OCI-LY1 (cell line): ENCODE measurements around the gene ATP8B3.

Experiments
- H2AFZ ChIP-seq: fragments of 200-600 bp; sonication (generic), shearing (Covaris generic); 2 replicates; pipeline ENCODE4 v1.6.0; 2014; ENCODE audit warnings: antibody characterized with exemption, mild to moderate bottlenecking, low read length
- H3F3A ChIP-seq: fragments of 200-600 bp; sonication (generic), shearing (Covaris generic); 2 replicates; pipeline ENCODE4 v1.6.0; 2014; ENCODE audit warnings: mild to moderate bottlenecking, antibody characterized with exemption, low read length, moderate library complexity; ENCODE audit not compliant: insufficient read depth
- H3K27ac ChIP-seq: fragments of 200-600 bp; sonication (generic); 2 replicates; pipeline ENCODE4 v1.5.1; 2014; ENCODE audit warnings: low read length, mixed run types, mild to moderate bottlenecking, low read depth; ENCODE audit not compliant: poor library complexity, severe bottlenecking
- H3K27me3 ChIP-seq: fragments of 200-600 bp; sonication (generic); 2 replicates; pipeline ENCODE4 v1.6.0; 2014; ENCODE audit warnings: antibody characterized with exemption, mild to moderate bottlenecking, low read length, moderate library complexity; ENCODE audit not compliant: insufficient read depth
- H3K36me3 ChIP-seq: fragments of 200-600 bp; sonication (generic); 2 replicates; pipeline ENCODE4 v1.6.1; 2014; ENCODE audit warnings: mild to moderate bottlenecking, antibody characterized with exemption, low read length, moderate library complexity, mixed read lengths; ENCODE audit not compliant: insufficient read depth
- H3K4me1 ChIP-seq: fragments of 200-600 bp; sonication (generic); 2 replicates; pipeline ENCODE4 v1.5.1; 2014; ENCODE audit warnings: mild to moderate bottlenecking, low read length, moderate library complexity; ENCODE audit not compliant: insufficient read depth, severe bottlenecking
- H3K4me2 ChIP-seq: fragments of 200-600 bp; sonication (generic), shearing (Covaris generic); 2 replicates; pipeline ENCODE4 v1.6.1; 2014; ENCODE audit warnings: low read length
- H3K4me3 ChIP-seq: fragments of 200-600 bp; sonication (generic); 2 replicates; pipeline ENCODE4 v1.5.1; 2014; ENCODE audit warnings: low read length, low read depth, mild to moderate bottlenecking, mixed read lengths; ENCODE audit not compliant: poor library complexity, severe bottlenecking
- H3K79me2 ChIP-seq: fragments of 200-600 bp; shearing (Covaris generic); 2 replicates; pipeline ENCODE4 v1.6.1; 2016; ENCODE audit warnings: mixed run types, low read length, mixed read lengths; ENCODE audit not compliant: insufficient read depth
- H3K9ac ChIP-seq: fragments of 200-600 bp; sonication (generic), shearing (Covaris generic); 2 replicates; pipeline ENCODE4 v1.6.1; 2014; ENCODE audit warnings: mild to moderate bottlenecking, low read length, mixed read lengths
- H3K9me2 ChIP-seq: fragments of 200-600 bp; sonication (generic), shearing (Covaris generic); 2 replicates; pipeline ENCODE4 v1.6.1; 2014; ENCODE audit warnings: low read depth, mild to moderate bottlenecking, low read length, mixed read lengths
- H3K9me3 ChIP-seq: fragments of 200-600 bp; shearing (Covaris generic); 2 replicates; pipeline ENCODE4 v1.6.1; 2014; ENCODE audit warnings: low read length, mixed read lengths
- H4K20me1 ChIP-seq: fragments of 200-600 bp; sonication (generic), shearing (Covaris generic); 2 replicates; pipeline ENCODE4 v1.6.0; 2016; ENCODE audit warnings: mild to moderate bottlenecking, low read length; ENCODE audit not compliant: insufficient read depth
- CTCF ChIP-seq: fragments of 200-600 bp; sonication (generic), shearing (Covaris generic); IDR thresholded peaks from 2 replicates; pipeline ENCODE4 v1.5.1; 2017; ENCODE audit warnings: mild to moderate bottlenecking, antibody characterized with exemption, low read length, moderate library complexity, mixed read lengths
- EZH2 ChIP-seq: fragments of 200-600 bp; sonication (generic), shearing (Covaris generic); IDR thresholded peaks from 2 replicates; pipeline ENCODE4 v1.8.0; 2017; ENCODE audit warnings: borderline replicate concordance, mixed run types, mild to moderate bottlenecking, antibody characterized with exemption, low read length, moderate library complexity, mixed read lengths

ATP8B3 gene

GRCh38 chr19:1757468-1758230 is 54.4 kb downstream of the ATP8B3 start:
- Histone ChIP-seq H3K9ac (no peak overlapping the region), H3F3A (no peaks in the 10 kb centered on the region), H4K20me1 (no peaks in the 10 kb centered on the region), H3K79me2 (no peaks in the 10 kb centered on the region), H3K4me2 (no peak overlapping the region), H3K27ac (no peak overlapping the region), H3K36me3 (no peaks in the 10 kb centered on the region), H2AFZ (no peak overlapping the region), H3K9me3 (no peaks in the 10 kb centered on the region), H3K4me1 (no peaks in the 10 kb centered on the region), H3K9me2 (no peaks in the 10 kb centered on the region), H3K27me3 (no peaks in the 10 kb centered on the region), H3K4me3 (no peak overlapping the region)
- TF ChIP-seq CTCF: no peak
- TF ChIP-seq EZH2: no peak

GRCh38 chr19:1756705-1757465 is 55.2 kb downstream of the ATP8B3 start:
- Histone ChIP-seq H3K79me2 (no peaks in the 10 kb centered on the region), H3K9me2 (no peaks in the 10 kb centered on the region), H3K9me3 (no peaks in the 10 kb centered on the region), H3K4me1 (no peaks in the 10 kb centered on the region), H4K20me1 (no peaks in the 10 kb centered on the region), H3K27ac (no peak overlapping the region), H3K4me2 (no peak overlapping the region), H3K36me3 (no peaks in the 10 kb centered on the region), H2AFZ (no peak overlapping the region), H3K27me3 (no peaks in the 10 kb centered on the region), H3K9ac (no peak overlapping the region), H3K4me3 (no peak overlapping the region), H3F3A (no peaks in the 10 kb centered on the region)
- no peak for TF ChIP-seq EZH2
- no peak for TF ChIP-seq CTCF

- no peaks in the 10 kb centered on the region for H4K20me1 ChIP-seq
- TF ChIP-seq CTCF: no peak
- no peak for TF ChIP-seq EZH2
- H2AFZ ChIP-seq: no peak overlapping the region
- no peak overlapping the region for H3K4me2 ChIP-seq
- H3K36me3 ChIP-seq: no peaks in the 10 kb centered on the region
- H3K79me2 ChIP-seq: no peaks in the 10 kb centered on the region
- H3F3A ChIP-seq: no peaks in the 10 kb centered on the region
- no peaks in the 10 kb centered on the region for H3K4me1 ChIP-seq
- H3K9me3 ChIP-seq: no peaks in the 10 kb centered on the region
- H3K9me2 ChIP-seq: no peaks in the 10 kb centered on the region
- H3K27ac ChIP-seq: no peak overlapping the region
- no peak overlapping the region for H3K9ac ChIP-seq
- no peaks in the 10 kb centered on the region for H3K27me3 ChIP-seq
- H3K4me3 ChIP-seq: no peak overlapping the region
Measured at GRCh38 chr19:1756264-1756663, 55.8 kb downstream of the ATP8B3 start.
